Omental fat pad (tissue), 4 donors: Measurements from ENCODE around the gene BCL2L1. TPM values are rescaled to one million over a fixed set of nuclear protein-coding genes. Genes with fewer than 3 reads are reported as not detected.

Experiments used
- ATAC-seq: fragments of 150-250 bp; one replicate; pipeline ENCODE4 v1.9.1; 2016; ENCODE audit warnings: mild to moderate bottlenecking, moderate library complexity; ENCODE audit not compliant: low FRiP score
- DNase-seq: peaks from one replicate; pipeline ENCODE4 v3.0.0-alpha.2; 2019; ENCODE audit warnings: low spot score
- total RNA-seq, 4 donors: library from RNA; depleted of rRNA; stranded (reverse); fragments of >200 nt; gene quantifications; one replicate each; pipeline ENCODE4 v1.1.0, GENCODE V29; 2016
- TF ChIP-seq, protein P1 (sequence below), 3 donors: fragments of 450-650 bp; IDR thresholded peaks; one replicate each; pipeline ENCODE4 v1.5.1; 2016 to 2017; ENCODE audit warnings: antibody characterized with exemption in 3 of 3, mild to moderate bottlenecking in 3 of 3, moderate library complexity in 2 of 3

BCL2L1 gene
- total RNA-seq, 4 donors from 2014 or later = 65.0 to 140 (median 112) TPM

DNA sequence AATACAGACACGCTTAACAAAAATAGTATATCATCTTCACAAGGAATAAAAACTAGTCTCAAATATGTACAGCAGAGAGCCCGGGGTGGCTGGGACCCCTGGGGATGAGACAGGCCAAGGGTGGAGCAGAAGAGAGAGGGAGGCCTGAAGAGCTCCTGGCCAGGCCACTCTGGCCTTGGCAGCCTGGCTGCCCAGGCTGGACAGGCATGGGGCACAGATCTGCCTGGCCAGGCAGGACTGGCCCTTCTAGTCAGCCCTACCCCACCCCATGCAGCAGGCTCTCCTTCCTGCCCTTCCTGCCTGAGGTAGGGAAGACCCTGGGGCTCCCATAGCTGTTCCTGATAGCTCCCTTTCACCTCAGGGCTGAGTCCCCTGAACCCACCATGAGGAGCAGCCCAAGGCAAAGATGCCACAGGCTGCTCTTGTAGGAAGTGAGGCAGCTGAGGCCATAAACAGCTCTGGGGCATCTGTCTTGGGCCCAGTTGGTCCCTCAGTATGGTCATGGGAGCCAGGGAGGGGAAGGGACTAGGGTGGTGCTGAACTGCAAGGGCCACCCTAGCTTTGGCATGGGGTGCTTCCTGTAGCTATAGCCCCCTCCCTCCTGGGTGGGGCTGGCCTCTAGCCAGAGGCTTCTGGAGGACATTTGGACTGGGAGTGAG lies 57.8 kb downstream of the BCL2L1 start:
- no peak for ATAC-seq
- TF ChIP-seq, protein P1, sequence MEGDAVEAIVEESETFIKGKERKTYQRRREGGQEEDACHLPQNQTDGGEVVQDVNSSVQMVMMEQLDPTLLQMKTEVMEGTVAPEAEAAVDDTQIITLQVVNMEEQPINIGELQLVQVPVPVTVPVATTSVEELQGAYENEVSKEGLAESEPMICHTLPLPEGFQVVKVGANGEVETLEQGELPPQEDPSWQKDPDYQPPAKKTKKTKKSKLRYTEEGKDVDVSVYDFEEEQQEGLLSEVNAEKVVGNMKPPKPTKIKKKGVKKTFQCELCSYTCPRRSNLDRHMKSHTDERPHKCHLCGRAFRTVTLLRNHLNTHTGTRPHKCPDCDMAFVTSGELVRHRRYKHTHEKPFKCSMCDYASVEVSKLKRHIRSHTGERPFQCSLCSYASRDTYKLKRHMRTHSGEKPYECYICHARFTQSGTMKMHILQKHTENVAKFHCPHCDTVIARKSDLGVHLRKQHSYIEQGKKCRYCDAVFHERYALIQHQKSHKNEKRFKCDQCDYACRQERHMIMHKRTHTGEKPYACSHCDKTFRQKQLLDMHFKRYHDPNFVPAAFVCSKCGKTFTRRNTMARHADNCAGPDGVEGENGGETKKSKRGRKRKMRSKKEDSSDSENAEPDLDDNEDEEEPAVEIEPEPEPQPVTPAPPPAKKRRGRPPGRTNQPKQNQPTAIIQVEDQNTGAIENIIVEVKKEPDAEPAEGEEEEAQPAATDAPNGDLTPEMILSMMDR (IDR thresholded peaks at IDR 0.05) = no peak
- no peak for DNase-seq

DNA sequence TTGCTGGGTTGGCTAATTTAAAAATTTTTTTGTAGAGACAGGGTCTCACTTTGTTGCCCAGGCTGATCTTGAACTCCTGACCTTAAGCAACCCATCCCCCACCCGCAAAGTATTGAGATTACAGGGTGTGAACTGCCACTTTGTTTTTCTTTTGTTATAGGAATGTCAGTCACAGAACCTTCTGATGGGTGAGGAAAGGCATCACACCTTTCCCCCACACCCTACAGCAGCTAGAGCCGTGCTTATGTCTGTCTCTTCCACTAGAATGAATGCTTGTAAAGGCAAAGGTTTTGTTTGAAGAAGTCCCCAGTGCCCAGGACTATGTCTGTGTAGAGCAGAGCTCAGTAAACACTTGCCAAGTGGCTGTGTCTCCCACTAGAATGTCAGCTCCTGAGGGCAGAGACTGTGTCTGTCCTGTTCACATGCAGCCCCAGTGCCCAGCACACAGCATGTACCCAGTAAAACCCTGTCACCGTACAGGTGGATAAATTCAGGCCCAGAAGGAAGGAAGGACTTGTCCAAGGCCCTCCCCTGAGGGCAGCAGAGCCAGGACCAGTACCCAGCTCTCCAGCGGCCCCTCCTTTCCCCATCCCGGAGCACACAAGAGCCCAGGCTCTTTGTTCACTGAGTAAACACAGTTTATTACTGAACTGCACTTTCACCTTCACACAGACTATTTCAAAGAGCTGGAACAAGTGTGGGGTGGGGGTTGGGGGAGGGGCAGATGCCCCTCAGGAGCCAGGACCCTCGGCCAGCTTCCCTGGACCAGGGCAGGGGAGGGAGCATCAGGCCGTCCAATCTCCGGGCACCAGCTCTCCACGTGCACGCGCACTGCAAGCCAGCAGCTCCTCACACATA lies 58.6 kb downstream of the BCL2L1 start:
- DNase-seq (no peak), ATAC-seq (no peak)
- TF ChIP-seq, protein P1 (IDR thresholded peaks at IDR 0.05) = no peak

DNA sequence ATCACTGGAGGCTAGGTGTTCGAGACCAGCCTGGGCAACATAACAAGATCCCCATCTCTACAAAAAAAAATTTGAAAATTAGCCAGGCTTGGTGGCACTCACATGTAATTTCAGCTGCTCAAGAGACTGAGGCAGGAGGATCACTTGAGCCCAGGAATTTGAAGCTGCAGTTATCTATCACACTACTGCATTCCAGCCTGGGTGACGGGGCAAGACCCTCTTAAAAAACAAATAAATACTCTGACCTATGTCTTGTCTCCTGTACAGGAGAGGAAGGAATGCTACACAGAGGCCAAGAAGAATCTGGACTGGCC lies 59.2 kb downstream of the BCL2L1 start:
- DNase-seq = no peak
- TF ChIP-seq, protein P1 (IDR thresholded peaks at IDR 0.05) = no peak
- no peak for ATAC-seq

DNA sequence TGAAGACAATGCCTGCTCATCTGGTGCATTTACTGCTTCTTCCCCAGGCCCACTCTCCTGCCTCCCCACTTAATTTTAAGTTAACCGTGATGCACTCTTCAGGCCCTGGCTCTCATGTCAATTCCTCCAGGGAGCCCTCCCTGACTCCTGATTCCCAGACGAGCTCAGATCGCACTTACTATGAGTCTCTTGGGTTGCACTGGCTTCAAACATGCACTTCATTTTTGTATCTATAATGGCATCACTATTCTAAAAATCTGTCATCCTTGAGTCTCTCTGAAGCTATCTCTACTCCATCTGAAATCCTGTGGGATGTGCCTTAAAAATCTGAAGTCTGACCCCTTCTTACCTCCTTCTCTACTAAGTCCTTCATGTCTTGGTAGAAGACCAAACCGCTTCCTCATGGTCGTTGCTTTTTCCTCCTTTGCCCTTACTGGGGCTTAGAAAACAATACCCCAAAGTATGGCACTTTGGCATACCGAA lies 60.3 kb downstream of the BCL2L1 start:
- TF ChIP-seq, protein P1 (IDR thresholded peaks at IDR 0.05) = no peak
- DNase-seq = no peak
- no peak for ATAC-seq

DNA sequence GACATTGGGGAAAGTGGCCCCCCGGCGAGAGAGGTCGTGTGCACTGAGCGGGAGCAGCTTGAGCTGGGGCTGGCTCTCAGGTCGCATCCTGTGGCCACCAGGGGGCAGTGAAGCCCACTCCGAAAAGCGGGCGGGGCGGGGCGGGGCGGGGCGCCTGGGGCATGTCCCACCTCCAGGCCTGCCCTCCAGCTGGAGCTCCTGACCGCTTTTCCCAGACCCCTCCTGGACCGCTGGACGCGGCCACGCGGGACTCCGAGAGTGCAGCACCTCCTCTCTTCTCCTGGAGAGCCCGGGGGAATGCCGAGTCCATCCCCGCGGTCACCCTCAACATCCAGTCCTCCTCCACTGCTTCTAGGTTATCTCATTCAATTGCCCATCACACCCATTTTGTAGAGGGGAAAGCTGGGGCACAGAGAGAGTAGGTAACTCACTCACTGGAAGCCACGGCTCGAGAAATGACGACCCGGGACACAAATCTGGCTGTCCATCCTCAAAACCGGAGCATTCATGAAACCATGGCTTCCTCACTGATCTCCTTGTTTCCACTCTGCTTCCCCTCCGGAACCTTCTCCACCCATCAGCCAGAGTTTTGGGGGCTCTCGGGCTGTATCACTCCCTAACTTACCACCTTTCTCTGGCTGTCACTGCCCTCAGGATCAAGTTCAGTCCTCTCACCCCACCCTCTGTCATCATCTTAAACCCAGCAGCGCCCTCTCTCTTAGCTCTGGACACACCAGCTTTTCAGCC lies 60.9 kb downstream of the BCL2L1 start:
- TF ChIP-seq, protein P1 (IDR thresholded peaks at IDR 0.05) = peak in 2 of 3 donors; percentile 8 to 16
- DNase-seq = peak; percentile 70

DNA sequence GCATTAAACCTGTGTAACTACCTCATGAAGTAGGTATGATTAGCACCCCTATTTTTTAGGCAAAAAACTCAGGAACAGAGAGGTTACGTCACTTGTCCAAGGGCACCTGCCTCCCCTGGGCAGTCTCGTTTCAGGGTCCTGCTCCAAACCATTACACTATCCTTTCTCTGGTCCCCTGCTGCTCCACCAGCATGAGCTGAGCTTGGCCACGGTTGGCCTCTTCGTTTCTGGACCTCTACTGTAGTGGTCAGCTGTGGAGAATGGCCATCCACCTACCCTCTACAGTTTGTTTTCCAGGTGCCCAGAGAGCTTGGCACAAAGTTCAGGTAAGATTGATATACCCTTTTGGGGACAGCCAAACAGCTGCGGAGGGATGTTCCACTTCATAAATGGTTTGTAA lies 68.1 kb downstream of the BCL2L1 start:
- TF ChIP-seq, protein P1 (IDR thresholded peaks at IDR 0.05) = no peak
- no peak for ATAC-seq
- no peak for DNase-seq

More for the DNA sequence above, 60.9 kb downstream of the BCL2L1 start:
- peak; percentile 72 for ATAC-seq
